Left ventricle myocardium inferior (tissue), 1 donor: ENCODE data around the gene DAP3. TPM values are rescaled to one million over a fixed set of nuclear protein-coding genes. Genes with fewer than 3 reads are reported as not detected.
A peak's percentile ranks its signal among the peaks of the same experiment; 100 is the strongest.
"Not testable (repeated sequence)": the region's sequence is repeated elsewhere in the genome, so short reads cannot be mapped to it uniquely, and the experiment has no call there.

Experiments
- DNase-seq: peaks from one replicate; pipeline ENCODE4 v3.0.0-alpha.2; 2020
- H3K27ac ChIP-seq: fragments of 200-600 bp; replicated peaks from 2 replicates; pipeline ENCODE4 v1.8.0; 2021
- H3K27me3 ChIP-seq: fragments of 200-600 bp; 2 replicates; pipeline ENCODE4 v1.8.0; 2021; ENCODE audit warnings: low read depth
- H3K36me3 ChIP-seq: fragments of 200-600 bp; 2 replicates; pipeline ENCODE4 v1.8.0; 2021
- H3K4me1 ChIP-seq: fragments of 200-600 bp; 2 replicates; pipeline ENCODE4 v1.8.0; 2021
- H3K4me3 ChIP-seq: fragments of 200-600 bp; 2 replicates; pipeline ENCODE4 v1.8.0; 2021; ENCODE audit warnings: mild to moderate bottlenecking, moderate library complexity
- H3K9me3 ChIP-seq: fragments of 200-600 bp; replicated peaks from 2 replicates; pipeline ENCODE4 v1.8.0; 2021
- intact Hi-C: fragments of 100-400 bp; cut with micrococcal nuclease; formaldehyde crosslinking; loops from one replicate; pipeline ENCODE4 v1.11.0; 2022
- total RNA-seq: library from RNA; stranded (reverse); fragmentation: NEBNext Ultra II Directional; extraction: Animal tissue kit (Norgen Biotek cat#: 25700); gene quantifications from one replicate; pipeline ENCODE4 v1.2.1, GENCODE V29; 2021
- TF ChIP-seq, protein P1 (sequence below): fragments of 200-600 bp; IDR thresholded peaks from 2 replicates; pipeline ENCODE4 v1.8.0; 2021; ENCODE audit warnings: antibody characterized with exemption, mild to moderate bottlenecking, borderline replicate concordance
- donor health status: DM: no; HTN: yes; CAD: no; lungs with severe emphysema.

DAP3 gene
- total RNA-seq, 1 donor from 2014 or later, result 107 TPM

GRCh38 chr1:155678027-155678426 lies 10.9 kb upstream of the DAP3 start:
- no peak overlapping the region for H3K27ac ChIP-seq
- no peak for DNase-seq
- TF ChIP-seq, protein P1, sequence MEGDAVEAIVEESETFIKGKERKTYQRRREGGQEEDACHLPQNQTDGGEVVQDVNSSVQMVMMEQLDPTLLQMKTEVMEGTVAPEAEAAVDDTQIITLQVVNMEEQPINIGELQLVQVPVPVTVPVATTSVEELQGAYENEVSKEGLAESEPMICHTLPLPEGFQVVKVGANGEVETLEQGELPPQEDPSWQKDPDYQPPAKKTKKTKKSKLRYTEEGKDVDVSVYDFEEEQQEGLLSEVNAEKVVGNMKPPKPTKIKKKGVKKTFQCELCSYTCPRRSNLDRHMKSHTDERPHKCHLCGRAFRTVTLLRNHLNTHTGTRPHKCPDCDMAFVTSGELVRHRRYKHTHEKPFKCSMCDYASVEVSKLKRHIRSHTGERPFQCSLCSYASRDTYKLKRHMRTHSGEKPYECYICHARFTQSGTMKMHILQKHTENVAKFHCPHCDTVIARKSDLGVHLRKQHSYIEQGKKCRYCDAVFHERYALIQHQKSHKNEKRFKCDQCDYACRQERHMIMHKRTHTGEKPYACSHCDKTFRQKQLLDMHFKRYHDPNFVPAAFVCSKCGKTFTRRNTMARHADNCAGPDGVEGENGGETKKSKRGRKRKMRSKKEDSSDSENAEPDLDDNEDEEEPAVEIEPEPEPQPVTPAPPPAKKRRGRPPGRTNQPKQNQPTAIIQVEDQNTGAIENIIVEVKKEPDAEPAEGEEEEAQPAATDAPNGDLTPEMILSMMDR, result no peak
- no peaks in the 10 kb centered on the region for H3K27me3 ChIP-seq
- no peak overlapping the region for H3K4me3 ChIP-seq
- intact Hi-C loops, result no loop called here
- peaks cover 41% of the 10 kb centered on the region for H3K4me1 ChIP-seq
- no peaks in the 10 kb centered on the region for H3K9me3 ChIP-seq
- H3K36me3 ChIP-seq, result peaks cover 65% of the 10 kb centered on the region

DNA sequence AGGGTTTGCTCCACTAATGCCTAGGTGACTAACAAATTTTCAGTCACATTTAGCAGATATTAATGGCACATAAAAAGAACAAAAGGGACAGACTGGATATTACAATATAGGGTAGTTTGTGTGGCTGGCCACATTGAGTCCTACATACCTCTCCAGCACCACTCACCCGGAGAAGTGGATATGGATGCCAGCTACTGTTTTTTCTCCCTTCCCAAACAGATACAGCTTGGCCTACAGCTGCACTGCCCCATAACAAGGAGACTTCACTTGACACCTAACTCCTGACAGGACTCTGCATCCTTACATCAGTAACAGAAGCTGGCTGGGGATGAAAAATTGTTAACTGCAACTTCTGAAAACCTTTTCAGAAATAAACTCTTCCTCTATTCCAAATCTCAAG lies 9.9 kb upstream of the DAP3 start:
- H3K27ac ChIP-seq, intact Hi-C loops, H3K9me3 ChIP-seq, DNase-seq, H3K4me3 ChIP-seq, H3K27me3 ChIP-seq: not testable (repeated sequence)
- Histone ChIP-seq H3K4me1 (peaks cover 51% of the 10 kb centered on the region), H3K36me3 (peaks cover 57% of the 10 kb centered on the region)

DNA sequence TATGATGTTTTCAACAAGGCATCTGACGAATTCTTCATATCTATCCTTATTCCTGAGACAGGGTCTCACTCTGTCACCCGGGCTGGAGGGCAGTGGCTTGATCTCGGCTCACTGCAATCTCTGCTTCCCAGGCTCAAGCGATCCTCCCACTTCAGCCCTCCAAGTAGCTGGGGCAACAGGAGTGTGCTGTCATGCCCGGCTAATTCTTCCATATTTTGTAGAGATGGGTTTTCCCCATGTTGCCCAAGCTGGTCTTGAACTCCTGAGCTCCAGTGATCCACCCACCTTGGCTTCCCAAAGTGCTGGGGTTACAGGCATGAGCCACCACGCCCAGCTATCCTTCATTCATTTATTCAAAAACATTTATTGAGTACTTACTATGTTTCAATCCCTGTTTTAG lies 8.4 kb upstream of the DAP3 start:
- intact Hi-C loops, result no loop called here
- no peaks in the 10 kb centered on the region for H3K27me3 ChIP-seq
- H3K9me3 ChIP-seq, result no peaks in the 10 kb centered on the region
- H3K4me3 ChIP-seq, result no peak overlapping the region
- H3K4me1 ChIP-seq, result peaks cover 66% of the 10 kb centered on the region
- H3K36me3 ChIP-seq, result peaks cover 42% of the 10 kb centered on the region
- TF ChIP-seq, protein P1, result no peak
- no peak overlapping the region for H3K27ac ChIP-seq
- no peak for DNase-seq

- Histone ChIP-seq H3K27me3 (no peaks in the 10 kb centered on the region), H3K9me3 (no peaks in the 10 kb centered on the region), H3K4me3 (no peak overlapping the region), H3K36me3 (peaks cover 29% of the 10 kb centered on the region), H3K27ac (peak overlapping the region; percentile 30), H3K4me1 (peaks cover 77% of the 10 kb centered on the region)
- DNase-seq, result no peak
- TF ChIP-seq, protein P1, result no peak
- intact Hi-C loops, result no loop called here
These were observed 7.1 kb upstream of the DAP3 start for GRCh38 chr1:155681776-155682175.

DNA sequence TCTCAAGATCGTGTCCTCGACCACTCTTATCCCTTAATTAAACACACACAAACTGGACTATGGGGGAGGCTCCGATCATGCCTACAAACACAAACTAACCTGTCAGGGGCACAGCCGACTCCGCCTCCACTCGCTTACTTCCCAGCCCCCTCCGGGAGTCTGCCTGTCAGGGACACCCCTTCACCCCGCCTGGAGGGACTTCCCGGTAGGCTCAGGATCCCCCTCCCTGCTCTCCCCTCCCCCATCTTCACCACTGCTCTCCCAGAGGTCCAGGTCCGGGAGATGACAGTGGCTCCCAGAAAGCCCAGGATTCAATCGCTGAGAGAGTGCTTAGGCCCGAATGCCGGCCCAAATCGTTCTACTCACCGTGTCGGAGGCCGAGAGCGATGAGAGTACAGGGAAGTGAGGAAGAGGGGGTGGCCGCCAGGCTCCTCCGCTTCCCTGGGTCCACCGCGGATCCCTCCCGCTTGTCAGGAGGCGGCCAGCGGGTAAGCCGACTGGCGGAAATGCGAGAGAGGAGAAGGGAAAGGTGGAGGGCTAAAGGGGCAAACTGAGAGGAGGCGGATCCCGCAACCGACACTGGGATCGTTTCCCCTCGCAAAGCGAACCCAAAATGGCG lies 1.1 kb upstream of the DAP3 start:
- Histone ChIP-seq H3K4me1 (peaks cover 85% of the 10 kb centered on the region), H3K4me3 (peak overlapping the region; percentile 97), H3K27ac (peak overlapping the region; percentile 99), H3K36me3 (peaks cover 18% of the 10 kb centered on the region)
- DNase-seq, H3K9me3 ChIP-seq, H3K27me3 ChIP-seq, intact Hi-C loops: not testable (repeated sequence)

DNA sequence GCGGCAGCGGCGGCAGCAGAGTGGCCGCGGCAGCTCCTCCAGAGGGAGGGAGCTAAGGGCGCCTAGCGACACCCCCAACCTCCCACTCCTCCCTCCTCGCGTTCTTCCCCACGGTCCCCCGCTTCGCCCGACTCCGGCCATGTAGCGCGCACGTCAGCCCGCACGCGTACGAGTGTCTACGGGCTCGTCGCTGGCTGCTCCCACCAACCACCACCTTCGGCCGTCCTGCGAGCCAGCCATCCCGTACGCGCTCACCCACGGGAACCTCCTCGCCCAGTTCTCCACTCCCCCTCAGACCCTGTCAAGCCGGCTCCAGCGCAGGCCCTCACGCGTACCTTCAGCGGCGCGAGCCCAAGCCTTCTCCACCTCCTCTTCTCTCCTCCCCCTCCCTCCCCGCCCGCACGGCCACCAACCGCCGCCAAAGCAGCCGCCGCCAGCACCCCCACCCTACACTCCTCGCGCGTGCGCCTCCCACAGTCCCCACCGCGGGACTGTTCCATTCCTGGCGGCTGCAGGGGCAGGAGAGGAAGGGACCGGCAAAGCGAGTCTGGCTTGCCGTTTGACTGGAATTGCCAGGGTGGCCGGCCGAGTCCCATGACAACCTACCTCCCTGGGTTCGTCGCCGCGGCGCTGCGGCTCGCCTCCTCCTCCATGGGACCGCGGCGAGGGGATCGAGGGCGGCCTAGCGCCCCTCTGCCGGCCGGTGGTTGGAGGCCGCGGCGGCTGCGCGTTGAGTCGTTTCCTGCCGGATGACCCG lies 389 bp upstream of the DAP3 start, which contains the start of gene YY1AP1:
YY1AP1 (minus strand) TSS at position 451 of the 757 bp plus-strand sequence. CDS start 8,338 bp downstream, outside the sequence.
- intact Hi-C loops, result no loop called here
- Histone ChIP-seq H3K9me3 (no peaks in the 10 kb centered on the region), H3K4me1 (peaks cover 85% of the 10 kb centered on the region), H3K27me3 (no peaks in the 10 kb centered on the region), H3K27ac (peak within 1 kb of the TSS; percentile 99), H3K36me3 (peaks cover 18% of the 10 kb centered on the region), H3K4me3 (peak within 1 kb of the TSS; percentile 97)
- TF ChIP-seq, protein P1, result peak; percentile 14
- peak; percentile 95 for DNase-seq
